GM15510 (cell line): Measurements from ENCODE around the gene CA10.

Experiments
- POLR2A ChIP-seq: IDR thresholded peaks from 3 replicates; pipeline ENCODE4 v1.6.1; 2011; ENCODE audit warnings: borderline replicate concordance; ENCODE audit not compliant: insufficient read length; ENCODE audit errors: extremely low read depth

Gene CA10

GRCh38 chr17:51904379-51904778, 254.1 kb downstream of the CA10 start:
- no peak for TF ChIP-seq POLR2A

- TF ChIP-seq POLR2A, result no peak
Measured at GRCh38 chr17:51901242-51901641, 257.3 kb downstream of the CA10 start.

- TF ChIP-seq POLR2A, result no peak
Measured at GRCh38 chr17:51891936-51892335, 266.6 kb downstream of the CA10 start.

DNA sequence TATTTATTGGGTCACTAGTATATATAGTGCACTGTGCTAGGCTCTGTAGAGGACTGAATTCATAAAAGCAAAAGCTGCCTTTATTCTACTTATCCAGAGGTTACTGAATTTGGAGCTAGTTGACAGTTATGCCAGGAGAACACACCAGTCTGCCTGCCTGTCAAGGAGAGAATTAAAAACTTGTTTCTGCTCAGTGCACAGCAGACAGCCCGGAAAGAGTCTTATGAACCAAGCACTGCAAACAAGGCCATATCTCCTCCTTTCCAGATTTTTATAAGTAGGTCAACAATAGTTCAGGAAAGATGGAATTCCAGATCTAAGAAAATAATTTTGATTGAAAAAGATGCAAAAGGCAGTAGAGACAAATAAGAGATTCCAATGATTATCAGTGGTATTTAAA, 267.8 kb downstream of the CA10 start:
- TF ChIP-seq POLR2A, result no peak

DNA sequence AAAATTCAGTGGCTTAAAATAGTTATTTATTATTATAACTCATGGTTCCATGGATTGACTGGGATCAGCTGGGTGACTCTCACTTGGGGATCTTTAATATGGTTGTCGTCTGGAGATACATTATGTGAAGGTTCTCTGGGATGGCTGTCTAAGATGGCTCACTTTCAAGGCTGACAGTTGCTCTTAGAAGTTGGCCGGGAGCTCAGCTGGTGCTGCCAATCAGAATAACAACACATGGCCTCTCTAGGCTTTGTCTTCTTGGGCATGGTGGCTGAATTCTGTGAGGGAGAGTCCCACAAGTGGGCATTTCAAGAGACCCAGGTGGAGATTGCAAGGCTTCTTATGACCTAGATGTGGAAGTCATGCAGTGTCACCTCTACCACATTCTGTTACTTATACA, 269.7 kb downstream of the CA10 start:
- TF ChIP-seq POLR2A, result no peak

DNA sequence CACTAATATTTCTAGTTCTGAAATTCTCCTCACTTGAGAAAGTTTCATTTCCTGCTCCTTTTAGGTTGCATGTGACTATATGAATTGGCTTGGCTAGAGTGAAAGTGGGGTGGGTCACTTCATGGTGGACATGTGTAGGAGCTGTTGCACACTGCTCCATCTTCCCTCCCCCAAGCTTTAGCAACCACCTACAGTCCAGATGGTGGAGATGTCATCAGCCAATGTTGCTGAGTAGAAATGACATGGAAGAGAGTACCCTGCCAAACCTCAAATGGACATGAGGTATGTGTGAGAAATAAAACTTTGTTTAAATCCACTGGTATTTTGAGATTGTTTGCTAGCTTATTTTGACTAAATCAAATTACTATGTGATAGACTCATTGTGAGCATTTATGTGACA, 281.5 kb downstream of the CA10 start:
- TF ChIP-seq POLR2A, result no peak

- TF ChIP-seq POLR2A, result no peak
Measured at GRCh38 chr17:51873302-51873701, 285.2 kb downstream of the CA10 start.

- TF ChIP-seq POLR2A, result no peak
Measured at GRCh38 chr17:51869387-51869786, 289.1 kb downstream of the CA10 start.

GRCh38 chr17:51860954-51861561, 297.5 kb downstream of the CA10 start:
- TF ChIP-seq POLR2A, result no peak

DNA sequence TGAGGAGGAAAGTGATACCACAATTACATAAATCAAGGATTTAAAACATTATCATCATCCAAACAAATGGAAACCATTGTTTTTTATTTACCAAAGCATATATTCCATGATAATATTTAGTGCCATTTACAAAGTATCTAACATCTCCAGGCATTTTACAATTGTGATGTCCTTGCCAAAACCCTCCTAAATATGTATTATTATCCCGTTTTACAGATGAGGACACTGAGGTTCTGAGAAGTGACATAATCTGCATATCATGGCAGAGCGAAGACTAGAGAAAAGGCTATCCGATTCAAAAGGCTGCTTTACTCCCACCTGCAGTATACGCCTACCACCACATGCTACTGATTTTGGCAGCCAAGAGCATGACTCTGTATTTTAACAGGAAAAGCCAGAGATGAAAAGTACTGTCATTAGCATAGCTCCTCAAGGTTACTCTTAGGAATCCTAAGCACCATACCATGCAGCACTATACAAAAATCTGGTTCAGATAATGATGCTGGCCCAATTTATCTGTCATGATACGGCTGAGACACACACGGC, 301.4 kb downstream of the CA10 start:
- TF ChIP-seq POLR2A, result no peak

GRCh38 chr17:51855806-51856205, 302.7 kb downstream of the CA10 start:
- no peak for TF ChIP-seq POLR2A

DNA sequence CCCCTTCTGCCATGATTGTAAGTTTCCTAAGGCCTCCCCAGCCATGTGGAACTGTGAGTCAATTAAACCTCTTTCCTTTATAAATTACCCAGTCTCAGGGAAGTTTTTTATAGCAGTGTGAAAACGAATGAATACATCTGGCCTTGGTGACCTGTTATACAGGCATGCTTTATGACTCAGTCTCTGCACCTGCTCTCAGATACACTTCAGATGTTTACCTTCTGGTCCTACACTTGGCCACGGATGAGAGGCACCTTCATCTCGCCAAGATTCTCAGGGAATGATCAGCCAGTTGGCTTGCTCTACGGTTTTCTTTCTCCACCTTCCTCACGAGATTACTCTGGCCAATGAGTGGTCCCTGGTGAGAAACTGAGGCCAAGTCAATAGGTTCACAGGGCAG, 304.7 kb downstream of the CA10 start:
- TF ChIP-seq POLR2A, result no peak

- no peak for TF ChIP-seq POLR2A
Measured at GRCh38 chr17:51852603-51853002, 305.9 kb downstream of the CA10 start.

- no peak for TF ChIP-seq POLR2A
Measured at GRCh38 chr17:51850201-51850600, 308.3 kb downstream of the CA10 start.

DNA sequence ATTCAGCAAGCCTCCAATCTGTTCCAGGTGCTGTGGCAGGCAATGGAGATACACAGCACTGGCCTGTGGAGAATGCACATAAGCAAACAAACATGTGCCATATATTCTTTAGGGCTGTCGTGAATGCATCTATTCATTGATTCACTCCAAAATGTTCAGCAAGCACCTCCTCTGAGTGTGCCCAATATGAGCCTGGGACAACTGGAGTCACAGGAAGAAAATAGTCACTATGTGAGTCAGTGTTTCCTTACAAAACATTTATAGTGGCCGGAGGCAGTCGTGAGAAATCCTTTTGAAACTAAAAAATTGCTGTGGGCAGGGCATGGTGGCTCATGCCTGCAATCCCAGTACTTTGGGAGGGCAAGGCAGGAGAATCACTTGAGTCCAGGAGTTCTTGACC, 310.1 kb downstream of the CA10 start:
- TF ChIP-seq POLR2A, result no peak

DNA sequence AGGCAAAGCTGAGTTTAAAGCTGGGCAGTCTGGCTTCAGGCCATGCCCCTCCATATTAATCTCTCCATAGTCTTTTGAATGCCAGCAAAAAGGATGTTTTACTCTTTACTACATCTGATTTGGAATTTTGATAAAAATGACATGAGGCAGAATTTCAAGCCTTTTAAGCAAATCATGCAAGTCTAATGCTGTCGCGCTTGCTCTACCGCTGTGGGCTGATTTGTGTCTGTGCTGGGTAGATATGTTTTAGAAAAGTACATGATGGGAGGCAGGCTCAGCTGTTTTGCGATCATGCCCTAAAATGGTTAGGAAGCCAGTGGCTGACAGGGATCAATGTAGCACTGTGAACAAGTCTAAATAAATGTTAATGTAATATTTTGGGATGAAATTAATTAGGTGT, 311.9 kb downstream of the CA10 start:
- no peak for TF ChIP-seq POLR2A

DNA sequence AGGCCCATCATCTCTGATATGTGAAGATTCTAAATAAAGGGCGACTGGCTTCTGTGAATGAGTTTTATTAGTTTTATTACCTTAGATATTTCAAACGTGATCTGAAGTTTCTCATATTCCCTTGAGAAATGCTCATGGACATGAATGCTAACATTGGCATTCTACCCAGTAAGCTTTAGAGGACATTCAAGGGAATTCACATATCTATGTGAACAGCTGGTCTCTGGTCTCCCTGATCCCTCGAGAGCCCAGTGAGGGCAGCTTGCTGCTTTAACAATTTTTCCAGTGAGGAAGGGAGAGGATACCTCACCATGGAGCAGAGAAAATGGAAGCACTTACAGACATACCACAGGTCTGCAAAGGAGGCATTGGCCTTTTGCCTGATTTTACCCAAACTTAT, 312.7 kb downstream of the CA10 start:
- TF ChIP-seq POLR2A, result no peak
